Measurements from ENCODE around the gene ZNF236.

GRCh38 chr18:77006305-77007175 lies 184.2 kb downstream of the ZNF236 start:
- no peak for TF ChIP-seq CTCF (IDR thresholded peaks at IDR 0.05)
- TF ChIP-seq POLR2A (IDR thresholded peaks at IDR 0.05; ENCODE audit: low read depth): no peak
